GM21619 (cell line): ENCODE measurements around the gene MYCL.

Experiments used
- ATAC-seq: cut with Tn5 transposase; IDR thresholded peaks from one replicate; pipeline ENCODE4 v1.9.1; 2021; ENCODE audit not compliant: unreplicated experiment

MYCL gene

GRCh38 chr1:39857126-39857878, 44.4 kb downstream of the MYCL start:
- no peak for ATAC-seq

- no peak for ATAC-seq
These were observed 47.0 kb downstream of the MYCL start for GRCh38 chr1:39854738-39855137.

GRCh38 chr1:39854314-39854713, 47.4 kb downstream of the MYCL start:
- ATAC-seq, result no peak

- no peak for ATAC-seq
These were observed 48.8 kb downstream of the MYCL start for GRCh38 chr1:39852876-39853275.

- no peak for ATAC-seq
These were observed 49.4 kb downstream of the MYCL start for GRCh38 chr1:39852214-39852791.

GRCh38 chr1:39850606-39851216, 51.0 kb downstream of the MYCL start:
- ATAC-seq, result no peak

- ATAC-seq, result no peak
These were observed 52.5 kb downstream of the MYCL start for GRCh38 chr1:39849203-39849602.

GRCh38 chr1:39847940-39848339, 53.8 kb downstream of the MYCL start:
- ATAC-seq, result no peak

- ATAC-seq, result no peak
These were observed 54.9 kb downstream of the MYCL start for GRCh38 chr1:39846796-39847195.

- peak; percentile 76 for ATAC-seq
These were observed 55.8 kb downstream of the MYCL start for GRCh38 chr1:39845569-39846566.
